Adipocyte (in vitro differentiated cells): ENCODE data around the gene TRIM21.
"Not testable (repeated sequence)": the region's sequence is repeated elsewhere in the genome, so short reads cannot be mapped to it uniquely, and the experiment has no call there.

ENCODE experiments used
- DNase-seq: peaks from one replicate; pipeline ENCODE4 v3.0.0-alpha.2; 2015; ENCODE audit warnings: low read depth
- H3K27me3 ChIP-seq: replicated peaks from 2 replicates; pipeline ENCODE4 v1.7.0; 2013; ENCODE audit warnings: mild to moderate bottlenecking, low read length, moderate library complexity; ENCODE audit not compliant: control insufficient read depth, insufficient read depth
- H3K36me3 ChIP-seq: 2 replicates; pipeline ENCODE4 v1.7.0; 2013; ENCODE audit warnings: low read length, mild to moderate bottlenecking, moderate library complexity; ENCODE audit not compliant: control insufficient read depth, insufficient read depth, severe bottlenecking
- H3K4me1 ChIP-seq: 2 replicates; pipeline ENCODE4 v1.7.0; 2013; ENCODE audit warnings: mild to moderate bottlenecking, low read length, moderate library complexity; ENCODE audit not compliant: control insufficient read depth, insufficient read depth
- H3K4me3 ChIP-seq: 2 replicates; pipeline ENCODE4 v1.7.0; 2013; ENCODE audit warnings: mild to moderate bottlenecking, low read length, moderate library complexity
- H3K9ac ChIP-seq: 2 replicates; pipeline ENCODE4 v1.7.0; 2013; ENCODE audit warnings: mild to moderate bottlenecking, low read length, moderate library complexity
- H3K9me3 ChIP-seq: 2 replicates; pipeline ENCODE4 v1.7.0; 2013; ENCODE audit warnings: mild to moderate bottlenecking, low read length, moderate library complexity; ENCODE audit not compliant: control insufficient read depth

TRIM21 gene

DNA sequence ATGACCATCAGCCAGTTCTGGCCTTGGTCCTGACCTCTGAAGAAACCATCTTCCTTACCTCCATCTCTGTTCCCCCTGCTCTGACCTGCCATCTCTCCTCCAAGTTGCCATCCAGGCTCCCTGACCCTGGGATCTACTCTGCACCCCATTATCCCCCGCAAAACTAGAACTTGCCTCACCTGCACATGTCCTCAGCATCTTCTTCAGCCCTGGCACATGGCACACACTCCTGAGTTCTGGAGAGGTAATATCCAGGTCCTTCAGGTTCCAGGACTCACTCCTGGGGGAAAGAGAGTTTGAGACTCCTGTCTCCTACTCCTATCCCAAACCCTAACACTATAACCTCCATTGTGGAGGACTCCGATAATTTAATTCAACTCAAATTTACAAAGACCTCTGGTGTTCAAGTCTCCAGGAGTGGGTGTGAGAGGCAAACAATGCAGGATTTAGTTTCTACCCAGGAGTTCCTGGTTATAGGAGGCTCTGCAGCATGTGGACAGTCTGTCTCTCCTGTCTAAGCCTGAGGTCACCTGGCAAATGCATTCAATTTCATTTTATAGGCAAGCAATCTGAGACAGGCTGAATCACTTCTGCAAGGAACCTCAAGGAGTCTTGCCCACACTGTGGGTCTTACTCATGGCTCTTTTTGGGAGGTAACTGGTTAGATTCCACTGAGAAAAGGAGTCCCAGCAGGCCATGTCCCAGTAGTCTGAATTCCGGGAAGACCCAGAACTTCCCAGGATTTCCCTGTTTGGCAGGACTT, 7.3 kb downstream of the TRIM21 start:
- no peak for DNase-seq

DNA sequence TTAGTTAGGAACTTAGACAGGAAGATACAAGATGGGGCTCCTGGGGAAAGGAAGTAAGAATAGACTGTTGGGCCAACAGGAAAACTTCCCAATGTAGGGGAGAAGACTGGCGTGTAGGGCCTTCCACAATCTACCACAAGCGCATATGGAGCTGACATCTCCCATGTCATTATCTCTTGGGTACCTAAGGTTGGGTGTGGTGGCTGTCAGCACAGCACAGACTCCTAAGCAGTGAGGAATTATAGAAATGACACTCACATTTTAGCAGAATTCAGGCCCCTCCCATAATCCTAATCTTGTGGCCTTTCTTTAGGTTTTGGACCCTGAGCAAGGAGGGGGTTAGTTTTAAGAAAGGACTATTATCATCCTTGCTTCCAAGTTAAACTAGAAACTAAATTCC, 11.6 kb downstream of the TRIM21 start:
- H3K36me3 ChIP-seq, result peaks cover 18% of the 10 kb centered on the region
- no peak overlapping the region for H3K9ac ChIP-seq
- H3K27me3 ChIP-seq, result no peaks in the 10 kb centered on the region
- H3K4me1 ChIP-seq, result no peaks in the 10 kb centered on the region
- H3K4me3 ChIP-seq, result no peak overlapping the region
- H3K9me3 ChIP-seq, result no peaks in the 10 kb centered on the region
- no peak for DNase-seq

More for the DNA sequence above, 7.3 kb downstream of the TRIM21 start:
- Histone ChIP-seq H3K27me3 (no peaks in the 10 kb centered on the region), H3K4me3 (no peak overlapping the region), H3K9me3 (no peaks in the 10 kb centered on the region), H3K4me1 (no peaks in the 10 kb centered on the region), H3K9ac (no peak overlapping the region), H3K36me3 (peaks cover 45% of the 10 kb centered on the region)

DNA sequence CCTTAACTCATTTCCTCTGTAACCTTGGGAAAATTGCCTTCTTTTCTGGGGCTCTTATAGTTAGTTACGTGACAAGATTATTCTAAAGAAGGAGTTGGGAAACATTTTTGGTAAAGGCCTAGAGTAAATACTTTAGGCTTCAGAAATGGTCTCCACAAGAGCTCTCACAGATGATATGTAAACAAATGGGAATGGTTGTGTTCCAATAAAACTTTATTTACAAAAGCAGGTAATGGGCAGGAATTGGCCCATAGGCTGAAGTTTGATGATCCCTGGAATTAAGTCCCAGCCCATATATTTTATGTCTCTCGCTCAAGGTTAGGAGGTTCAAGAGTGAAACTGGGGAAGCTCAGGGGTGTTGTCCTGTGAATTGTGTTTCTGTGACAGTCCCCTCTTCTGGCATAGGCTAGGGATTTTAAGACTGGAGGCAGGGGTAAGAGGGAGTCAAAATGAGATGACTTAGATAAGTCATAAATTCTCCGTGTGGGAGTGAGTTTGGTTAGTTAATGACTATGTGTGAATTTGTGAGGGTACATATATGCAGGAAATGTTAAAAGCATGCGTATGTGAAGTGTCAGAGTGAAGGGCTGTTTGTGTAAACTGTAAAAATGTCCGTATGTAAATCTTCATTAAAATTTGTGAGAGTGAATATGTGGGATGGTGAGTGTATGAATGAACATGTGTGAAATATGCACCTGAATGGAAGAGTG, 17.9 kb downstream of the TRIM21 start:
- H3K4me3 ChIP-seq, result no peak overlapping the region
- no peaks in the 10 kb centered on the region for H3K27me3 ChIP-seq
- H3K9me3 ChIP-seq, result no peaks in the 10 kb centered on the region
- DNase-seq, result no peak
- H3K4me1 ChIP-seq, result no peaks in the 10 kb centered on the region
- H3K36me3 ChIP-seq, result no peaks in the 10 kb centered on the region
- H3K9ac ChIP-seq, result no peak overlapping the region

DNA sequence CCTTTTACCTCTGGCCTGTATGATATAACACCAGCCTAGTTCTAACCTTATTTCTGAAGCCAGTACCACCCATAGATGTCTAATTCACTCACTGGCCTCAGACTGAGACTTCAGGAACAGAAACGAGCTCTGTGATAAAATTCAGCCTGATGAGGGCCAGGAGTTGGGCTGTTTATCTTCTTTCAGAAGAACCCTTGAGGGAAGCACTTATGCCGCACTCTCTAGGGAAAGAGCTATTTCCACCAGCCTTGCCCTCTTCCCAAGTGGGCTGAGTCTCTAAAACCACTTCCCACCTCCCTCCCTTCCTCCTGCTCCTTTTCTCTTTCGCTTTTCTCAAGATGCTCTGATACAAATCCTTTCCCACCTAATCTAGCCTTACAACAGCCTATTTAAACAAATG, 23.3 kb downstream of the TRIM21 start:
- peaks cover 3% of the 10 kb centered on the region for H3K9me3 ChIP-seq
- no peaks in the 10 kb centered on the region for H3K27me3 ChIP-seq
- H3K4me1 ChIP-seq, result no peaks in the 10 kb centered on the region
- no peak overlapping the region for H3K9ac ChIP-seq
- no peak overlapping the region for H3K4me3 ChIP-seq
- no peak for DNase-seq
- H3K36me3 ChIP-seq, result no peaks in the 10 kb centered on the region

DNA sequence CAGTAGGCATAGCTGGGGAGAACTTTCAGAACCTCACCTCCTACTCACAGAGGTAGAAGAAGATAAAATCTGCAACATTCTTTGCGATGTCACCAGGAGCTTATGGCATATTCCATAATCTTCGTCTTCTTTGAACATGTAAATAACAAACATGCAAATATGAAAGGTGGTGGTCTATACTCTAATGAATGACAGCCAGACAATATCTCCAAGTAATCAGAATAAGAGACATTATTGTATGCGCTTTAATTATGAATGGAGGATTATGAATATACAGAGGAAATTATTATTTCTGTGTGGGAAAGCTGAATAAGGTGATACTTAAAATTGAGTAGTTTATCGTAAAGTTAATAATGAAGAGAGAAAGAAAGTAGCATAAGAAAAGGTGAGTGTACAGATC, 25.2 kb downstream of the TRIM21 start, which contains the start of gene OR52B4:
TSS of gene OR52B4 (minus strand) at position 101 of the 400 bp plus-strand sequence. CDS start at position 10, 91 bp downstream.
- DNase-seq, result no peak
- Histone ChIP-seq H3K9me3 (peaks cover 5% of the 10 kb centered on the region), H3K27me3 (no peaks in the 10 kb centered on the region), H3K4me3 (no peak within 1 kb of the TSS), H3K36me3 (no peaks in the 10 kb centered on the region), H3K4me1 (no peaks in the 10 kb centered on the region), H3K9ac (no peak within 1 kb of the TSS)

DNA sequence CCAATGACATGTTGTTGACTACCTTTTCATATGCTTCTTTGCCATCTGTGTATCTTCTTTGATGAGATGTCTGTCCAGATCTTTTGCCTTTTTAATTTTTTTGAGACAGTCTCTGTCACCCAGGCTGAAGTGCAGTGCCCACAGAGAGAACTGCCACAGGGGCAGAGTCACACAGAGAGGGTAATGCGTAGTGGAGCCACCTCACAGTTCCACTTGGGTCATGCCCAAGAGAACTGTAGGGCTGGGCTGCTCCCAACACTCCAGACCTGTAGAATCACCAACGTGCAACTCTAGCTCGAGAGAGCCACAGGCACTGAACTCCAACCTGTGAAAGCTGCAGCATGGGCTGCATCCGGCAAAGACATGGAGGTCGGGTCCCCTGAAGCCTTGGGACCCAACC, 45.4 kb downstream of the TRIM21 start:
- not testable (repeated sequence) for H3K27me3 ChIP-seq, H3K9me3 ChIP-seq, H3K4me1 ChIP-seq, H3K9ac ChIP-seq, DNase-seq, H3K36me3 ChIP-seq, H3K4me3 ChIP-seq

DNA sequence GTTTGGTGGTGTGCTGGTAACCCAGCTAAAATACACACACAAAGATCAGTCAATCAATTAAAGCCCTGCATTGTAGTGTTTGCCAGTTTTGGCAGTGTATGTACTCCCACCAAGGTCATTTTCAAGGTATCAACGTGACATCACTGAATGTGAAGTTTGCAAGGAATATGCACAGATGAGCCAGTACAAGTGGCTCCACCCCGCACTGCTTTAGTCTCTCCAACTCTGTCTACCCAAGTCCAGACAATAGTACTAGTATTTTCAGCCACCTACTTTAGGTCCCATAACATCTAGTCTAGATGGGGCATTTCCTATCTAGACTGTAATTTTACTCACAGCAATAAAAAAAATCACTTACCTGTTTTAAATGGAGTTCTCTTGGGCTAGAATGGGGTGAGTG, 48.1 kb downstream of the TRIM21 start:
- not testable (repeated sequence) for H3K9ac ChIP-seq, H3K36me3 ChIP-seq, H3K9me3 ChIP-seq, DNase-seq, H3K27me3 ChIP-seq, H3K4me3 ChIP-seq, H3K4me1 ChIP-seq
